ENCODE results near the gene IREB2. TPM values are rescaled to one million over a fixed set of nuclear protein-coding genes. Genes with fewer than 3 reads are reported as not detected.
"Not testable (repeated sequence)": the region's sequence is repeated elsewhere in the genome, so short reads cannot be mapped to it uniquely, and the experiment has no call there.

IREB2 gene
- total RNA-seq, 1 experiment from 2014 or later, result 23.8 TPM

DNA sequence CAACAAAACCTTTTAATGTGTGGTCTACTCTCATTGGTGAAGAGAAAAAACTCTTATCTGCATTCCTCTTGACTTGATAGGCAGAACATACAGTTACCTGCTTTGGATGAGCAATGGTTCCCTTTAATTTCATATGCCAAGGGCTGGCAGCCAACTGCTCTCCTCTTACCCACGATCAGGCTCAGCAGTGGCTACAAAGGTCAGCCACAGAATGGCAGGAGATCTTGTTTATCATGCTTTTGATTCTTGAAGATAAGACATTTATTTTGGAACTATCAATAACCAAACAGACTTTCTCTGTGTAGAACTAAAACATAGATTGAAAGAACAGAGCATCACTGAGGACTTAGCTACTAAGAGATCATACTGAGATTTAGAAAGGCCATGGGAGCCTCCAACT is 6.1 kb upstream of the IREB2 start:
- H3K4me3 ChIP-seq, result no peak overlapping the region
- DNase-seq (ENCODE audit: low read depth in 1 of 2, low spot score in 2 of 2), result no peak
- no peaks in the 10 kb centered on the region for H3K9me3 ChIP-seq (replicated peaks)
- peaks cover 9% of the 10 kb centered on the region for H3K4me1 ChIP-seq (replicated peaks)
- peaks cover 9% of the 10 kb centered on the region; the same call in 1 of the 2 replicates for H3K27me3 ChIP-seq (replicated peaks)
- no peak overlapping the region for H3K27ac ChIP-seq
- H3K36me3 ChIP-seq, result no peaks in the 10 kb centered on the region

DNA sequence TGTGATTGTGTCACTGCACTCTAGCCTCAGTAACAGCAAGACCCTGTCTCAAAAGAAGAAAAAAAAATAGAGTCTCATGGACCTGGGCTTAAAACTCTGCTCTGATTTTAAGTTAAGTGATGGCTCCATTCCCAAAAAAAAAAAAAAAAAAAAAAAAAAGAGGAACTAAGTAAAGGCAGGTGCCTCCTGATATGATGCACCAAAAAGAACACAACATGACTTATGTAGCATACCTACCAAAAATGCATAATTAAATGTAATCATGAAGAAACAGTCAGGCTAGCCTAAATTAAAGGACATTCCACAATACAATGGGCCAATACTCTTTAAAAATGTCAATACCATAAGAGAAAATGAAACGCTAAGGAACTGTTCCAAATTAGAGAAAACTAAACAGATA is 5.4 kb upstream of the IREB2 start:
- Histone ChIP-seq H3K27ac (no peak overlapping the region), H3K36me3 (no peaks in the 10 kb centered on the region), H3K4me1 (replicated peaks) (peaks cover 15% of the 10 kb centered on the region), H3K27me3 (replicated peaks) (peaks cover 9% of the 10 kb centered on the region; the same call in 1 of the 2 replicates), H3K9me3 (replicated peaks) (no peaks in the 10 kb centered on the region), H3K4me3 (no peak overlapping the region)
- no peak for DNase-seq (ENCODE audit: low read depth in 1 of 2, low spot score in 2 of 2)

DNA sequence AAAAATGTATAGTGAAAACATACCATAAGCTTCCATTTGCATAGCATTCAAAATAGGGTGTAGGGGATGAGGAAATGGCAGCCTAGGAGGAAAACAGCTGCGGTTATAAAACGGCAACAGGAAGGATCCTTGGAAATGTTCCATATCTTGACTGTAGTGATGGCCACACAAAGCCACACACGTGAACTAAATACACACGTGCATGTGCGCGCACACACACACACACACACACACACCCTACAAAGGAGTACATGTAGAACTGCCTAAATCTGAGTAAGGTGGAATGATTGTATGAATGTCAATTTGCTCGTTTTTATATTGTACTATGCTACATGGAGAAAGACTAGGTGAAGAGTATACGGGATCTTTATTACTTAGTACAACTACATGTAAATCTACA is 3.9 kb upstream of the IREB2 start:
- Histone ChIP-seq H3K4me1 (replicated peaks) (peaks cover 15% of the 10 kb centered on the region), H3K36me3 (peaks cover 5% of the 10 kb centered on the region), H3K4me3 (no peak overlapping the region), H3K27me3 (replicated peaks) (peaks cover 9% of the 10 kb centered on the region; the same call in 1 of the 2 replicates), H3K27ac (no peak overlapping the region), H3K9me3 (replicated peaks) (no peaks in the 10 kb centered on the region)
- DNase-seq (ENCODE audit: low read depth in 1 of 2, low spot score in 2 of 2), result no peak

GRCh38 chr15:78434711-78435110 is 3.3 kb upstream of the IREB2 start:
- not testable (repeated sequence) for H3K27me3 ChIP-seq (replicated peaks); H3K27ac ChIP-seq; H3K4me3 ChIP-seq; H3K9me3 ChIP-seq (replicated peaks)
- Histone ChIP-seq H3K4me1 (replicated peaks) (peaks cover 19% of the 10 kb centered on the region), H3K36me3 (peaks cover 10% of the 10 kb centered on the region)
- DNase-seq (ENCODE audit: low read depth in 1 of 2, low spot score in 2 of 2), result peak in 1 of 2 experiments; percentile 65

DNA sequence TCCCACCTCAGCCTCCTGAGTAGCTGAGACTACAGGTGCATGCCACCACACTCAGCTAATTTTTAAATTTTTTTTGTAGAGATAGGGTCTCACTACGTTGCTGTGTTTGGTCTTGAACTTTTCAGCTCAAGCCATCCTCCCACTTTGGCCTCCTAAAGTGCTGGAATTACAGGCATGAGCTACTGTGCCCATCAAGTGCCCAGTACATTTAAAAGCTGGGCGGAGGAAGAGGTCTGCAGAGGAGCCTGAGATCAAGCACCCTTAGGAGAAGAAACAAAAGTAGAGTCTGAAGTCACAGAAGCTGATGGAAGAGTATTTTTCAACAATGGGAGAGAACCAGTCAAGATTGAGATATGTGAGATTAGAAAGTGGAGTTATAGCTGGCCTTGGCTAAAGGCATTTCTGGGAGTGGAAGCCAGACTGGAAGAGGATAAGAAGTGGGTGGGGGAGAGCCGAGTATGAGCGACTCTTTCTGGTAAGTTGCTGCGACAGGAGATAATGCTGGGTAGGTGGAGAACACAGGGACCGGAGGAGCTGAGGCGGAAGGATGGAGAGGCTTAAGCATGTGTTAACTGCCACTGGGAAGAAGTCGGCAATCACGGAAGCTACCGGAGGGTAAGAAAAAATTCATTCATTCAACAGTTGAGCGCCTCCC is 782 bp upstream of the IREB2 start:
- H3K36me3 ChIP-seq, result peaks cover 33% of the 10 kb centered on the region
- H3K27ac ChIP-seq, result peak overlapping the region; percentile 23
- no peak for DNase-seq (ENCODE audit: low read depth in 1 of 2, low spot score in 2 of 2)

DNA sequence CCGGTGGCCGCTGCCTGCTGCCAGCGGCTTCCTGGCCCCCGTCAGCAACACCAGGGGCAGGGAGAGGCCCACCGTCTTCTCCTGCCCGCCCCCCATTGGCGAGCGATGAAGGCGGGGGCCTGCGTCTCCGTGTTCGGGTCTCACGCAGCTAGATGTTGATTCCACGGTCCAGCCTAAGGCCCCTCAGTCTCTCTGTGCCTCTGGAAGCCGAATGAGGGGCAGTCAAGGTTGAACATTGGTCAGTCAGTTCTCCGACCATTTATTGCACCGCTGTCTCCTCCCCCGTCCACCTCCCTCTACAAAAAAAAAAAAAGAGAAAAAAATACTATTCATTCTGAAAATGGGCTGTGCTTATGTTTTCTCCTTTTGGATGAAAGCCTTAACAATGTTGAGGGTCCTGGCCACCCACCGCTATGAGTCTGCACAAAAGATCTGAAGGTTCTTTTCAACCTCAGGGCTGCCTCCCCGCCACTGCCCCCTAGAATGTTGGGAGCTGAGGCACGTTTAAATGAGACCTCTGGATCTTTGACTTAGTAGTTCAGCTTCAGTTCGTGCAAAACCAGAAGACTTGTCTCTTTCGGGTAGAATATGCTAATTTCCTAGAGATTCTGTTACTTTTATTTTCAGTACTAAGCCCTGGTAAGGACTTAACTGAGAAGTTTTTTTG is 736 bp downstream of the IREB2 start:
- H3K4me1 ChIP-seq (replicated peaks), result peaks cover 19% of the 10 kb centered on the region
- H3K9me3 ChIP-seq (replicated peaks), result no peaks in the 10 kb centered on the region
- peak overlapping the region; percentile 92 for H3K4me3 ChIP-seq
- peak overlapping the region; percentile 89 for H3K27ac ChIP-seq
- peaks cover 47% of the 10 kb centered on the region for H3K36me3 ChIP-seq
- DNase-seq (ENCODE audit: low read depth in 1 of 2, low spot score in 2 of 2), result peak in 1 of 2 experiments; percentile 51
- H3K27me3 ChIP-seq (replicated peaks), result no peaks in the 10 kb centered on the region

More for the DNA sequence above, 782 bp upstream of the IREB2 start:
- peaks cover 19% of the 10 kb centered on the region for H3K4me1 ChIP-seq (replicated peaks)
- peak overlapping the region; percentile 92 for H3K4me3 ChIP-seq
- no peaks in the 10 kb centered on the region for H3K27me3 ChIP-seq (replicated peaks)
- no peaks in the 10 kb centered on the region for H3K9me3 ChIP-seq (replicated peaks)

DNA sequence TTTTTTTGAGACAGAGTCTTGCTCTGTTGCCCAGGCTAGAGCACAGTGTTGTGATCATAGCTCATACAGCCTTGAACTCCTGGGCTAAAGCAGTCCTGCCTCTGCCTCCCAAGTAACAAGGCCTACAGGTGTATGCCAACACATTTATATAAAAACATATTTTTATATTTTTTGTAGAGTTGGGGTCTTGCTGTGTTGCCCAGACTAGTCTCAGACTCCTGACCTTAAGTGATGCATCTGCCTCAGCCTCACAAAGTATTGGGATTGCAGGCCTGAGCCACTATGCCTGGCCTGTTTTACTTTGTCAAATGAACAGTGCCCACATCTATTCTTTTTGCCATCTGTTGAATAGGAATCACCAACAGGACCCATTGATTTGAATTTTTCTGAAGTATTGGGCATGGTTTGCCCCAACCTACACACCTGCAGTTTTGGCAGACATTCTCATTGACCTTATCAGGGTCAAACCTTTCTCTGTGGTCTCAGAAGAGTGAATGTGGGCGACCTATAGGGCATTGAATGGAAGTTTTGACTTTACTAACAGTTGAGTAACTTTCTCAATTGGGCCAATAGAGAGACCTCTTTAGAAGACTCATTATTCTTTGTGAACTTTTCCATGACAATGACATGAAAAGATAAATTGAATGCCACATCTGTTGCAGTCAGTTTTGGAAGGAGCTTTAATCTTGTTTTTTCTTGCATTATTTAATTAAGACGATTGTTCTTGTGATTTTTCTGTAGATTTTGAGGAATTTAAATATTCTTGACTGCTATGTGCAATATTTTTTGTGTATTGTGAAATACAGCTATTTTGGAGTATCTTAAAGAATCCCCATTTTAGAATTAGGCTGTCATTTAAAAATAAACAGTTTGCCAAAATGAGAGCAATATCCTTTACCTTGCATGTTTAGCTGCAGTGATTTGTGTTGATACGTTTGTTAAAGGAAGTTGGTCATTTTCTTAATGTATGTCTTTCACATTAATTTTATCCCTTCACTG is 2.7 kb downstream of the IREB2 start:
- H3K4me1 ChIP-seq (replicated peaks), result peaks cover 11% of the 10 kb centered on the region
- no peaks in the 10 kb centered on the region for H3K27me3 ChIP-seq (replicated peaks)
- DNase-seq (ENCODE audit: low read depth in 1 of 2, low spot score in 2 of 2), result no peak
- H3K9me3 ChIP-seq (replicated peaks), result no peaks in the 10 kb centered on the region
- H3K36me3 ChIP-seq, result peaks cover 64% of the 10 kb centered on the region
- no peak overlapping the region for H3K27ac ChIP-seq
- H3K4me3 ChIP-seq, result no peak overlapping the region

DNA sequence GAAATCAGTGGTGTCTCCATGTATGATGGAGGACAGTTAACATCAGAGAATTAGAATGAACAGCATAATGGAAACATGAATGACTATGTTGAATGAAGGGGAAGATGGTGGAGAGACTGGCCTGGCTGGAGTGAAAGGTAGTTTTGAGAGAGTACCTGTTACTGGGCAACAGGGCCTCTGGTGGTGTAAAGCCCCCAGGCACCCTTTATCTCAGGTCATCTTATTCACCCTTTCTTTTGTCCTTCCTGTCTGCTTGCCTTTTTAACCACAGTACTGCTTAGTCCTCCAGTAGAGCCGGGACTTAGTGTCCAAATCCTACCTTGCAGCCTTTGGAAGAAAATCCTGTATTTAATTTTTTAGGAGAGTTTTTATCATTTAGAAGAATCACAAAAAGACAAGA is 6.2 kb downstream of the IREB2 start:
- H3K9me3 ChIP-seq (replicated peaks), result no peaks in the 10 kb centered on the region
- H3K4me1 ChIP-seq (replicated peaks), result peaks cover 4% of the 10 kb centered on the region
- peaks cover 93% of the 10 kb centered on the region for H3K36me3 ChIP-seq
- H3K4me3 ChIP-seq, result no peak overlapping the region
- no peak overlapping the region for H3K27ac ChIP-seq
- no peaks in the 10 kb centered on the region for H3K27me3 ChIP-seq (replicated peaks)
- DNase-seq (ENCODE audit: low read depth in 1 of 2, low spot score in 2 of 2), result no peak

GRCh38 chr15:78445875-78446274 is 7.9 kb downstream of the IREB2 start:
- H3K27ac ChIP-seq, result no peak overlapping the region
- no peak overlapping the region for H3K4me3 ChIP-seq
- no peaks in the 10 kb centered on the region for H3K27me3 ChIP-seq (replicated peaks)
- H3K36me3 ChIP-seq, result peaks cover 91% of the 10 kb centered on the region
- DNase-seq (ENCODE audit: low read depth in 1 of 2, low spot score in 2 of 2), result no peak
- H3K4me1 ChIP-seq (replicated peaks), result no peaks in the 10 kb centered on the region
- H3K9me3 ChIP-seq (replicated peaks), result no peaks in the 10 kb centered on the region

DNA sequence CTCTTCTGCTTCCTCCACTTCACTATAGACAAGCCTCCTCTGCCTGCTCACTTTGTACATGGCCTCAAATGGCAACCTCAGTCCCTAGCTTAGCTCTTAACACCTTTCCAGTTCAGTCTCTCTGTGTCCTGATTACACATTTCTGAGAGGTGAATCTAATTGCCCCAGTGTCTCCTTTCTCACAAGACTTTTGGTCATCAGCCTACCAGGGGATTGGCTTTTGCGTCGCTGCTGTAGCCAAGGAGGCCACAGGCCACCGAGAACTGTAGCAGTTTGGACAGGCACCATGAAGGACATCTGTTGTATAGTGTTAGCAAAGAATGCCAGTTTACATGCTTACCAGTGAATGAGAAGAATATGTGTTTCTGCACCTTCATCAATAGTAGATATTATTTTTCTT is 8.5 kb downstream of the IREB2 start:
- no peak overlapping the region for H3K27ac ChIP-seq
- H3K36me3 ChIP-seq, result peaks cover 84% of the 10 kb centered on the region
- no peaks in the 10 kb centered on the region for H3K27me3 ChIP-seq (replicated peaks)
- no peak overlapping the region for H3K4me3 ChIP-seq
- DNase-seq (ENCODE audit: low read depth in 1 of 2, low spot score in 2 of 2), result no peak
- no peaks in the 10 kb centered on the region for H3K4me1 ChIP-seq (replicated peaks)
- no peaks in the 10 kb centered on the region for H3K9me3 ChIP-seq (replicated peaks)

GRCh38 chr15:78448441-78449219 is 10.6 kb downstream of the IREB2 start:
- no peaks in the 10 kb centered on the region for H3K4me1 ChIP-seq (replicated peaks)
- peaks cover 78% of the 10 kb centered on the region for H3K36me3 ChIP-seq
- H3K4me3 ChIP-seq, result no peak overlapping the region
- DNase-seq (ENCODE audit: low read depth in 1 of 2, low spot score in 2 of 2), result no peak
- 0 out of 2 replicates have a peak, but pooled peaks cover 3% of the 10 kb centered on the region for H3K27me3 ChIP-seq (replicated peaks)
- H3K27ac ChIP-seq, result no peak overlapping the region
- H3K9me3 ChIP-seq (replicated peaks), result no peaks in the 10 kb centered on the region

- Histone ChIP-seq H3K27ac (no peak overlapping the region), H3K4me1 (replicated peaks) (no peaks in the 10 kb centered on the region), H3K4me3 (no peak overlapping the region), H3K9me3 (replicated peaks) (no peaks in the 10 kb centered on the region), H3K36me3 (peaks cover 74% of the 10 kb centered on the region), H3K27me3 (replicated peaks) (0 out of 2 replicates have a peak, but pooled peaks cover 3% of the 10 kb centered on the region)
- DNase-seq (ENCODE audit: low read depth in 1 of 2, low spot score in 2 of 2), result no peak
Observed at GRCh38 chr15:78449220-78449999, 11.4 kb downstream of the IREB2 start.

All from SJSA1 (cell line).